Osteoblast (primary cell): ENCODE measurements around the gene ADGRG1. TPM values are rescaled to one million over a fixed set of nuclear protein-coding genes. Genes with fewer than 3 reads are reported as not detected.

Experiments used
- DNase-seq: peaks from one replicate; pipeline ENCODE4 v3.0.0; 2011; ENCODE audit warnings: low spot score, mixed read lengths; ENCODE audit not compliant: insufficient read length; ENCODE audit errors: missing footprints
- H2AFZ ChIP-seq: 2 replicates; pipeline ENCODE4 v1.6.0; 2011; ENCODE audit warnings: mild to moderate bottlenecking, low read length
- H3K27ac ChIP-seq: 2 replicates; pipeline ENCODE4 v1.5.1; 2011; ENCODE audit warnings: mild to moderate bottlenecking, low read depth, low read length, moderate library complexity
- H3K27me3 ChIP-seq: 2 replicates; pipeline ENCODE4 v1.6.0; 2012; ENCODE audit warnings: mild to moderate bottlenecking, control low read depth, inconsistent platforms, low read length, moderate library complexity; ENCODE audit not compliant: insufficient read depth
- H3K36me3 ChIP-seq: 2 replicates; pipeline ENCODE4 v1.5.1; 2011; ENCODE audit warnings: mild to moderate bottlenecking, low read length, control low read depth, moderate library complexity; ENCODE audit not compliant: insufficient read depth
- H3K4me1 ChIP-seq: 2 replicates; pipeline ENCODE4 v1.5.1; 2011; ENCODE audit warnings: mild to moderate bottlenecking, low read length, control low read depth, moderate library complexity; ENCODE audit not compliant: insufficient read depth
- H3K4me2 ChIP-seq: 2 replicates; pipeline ENCODE4 v1.6.0; 2011; ENCODE audit warnings: mild to moderate bottlenecking, low read length; ENCODE audit not compliant: insufficient read depth
- H3K4me3 ChIP-seq: fragments of 200-600 bp; sonication (generic); 3 replicates; pipeline ENCODE4 v1.5.1; 2012; ENCODE audit warnings: mild to moderate bottlenecking, low read length, inconsistent platforms; ENCODE audit not compliant: insufficient read depth
- H3K79me2 ChIP-seq: 2 replicates; pipeline ENCODE4 v1.6.0; 2012; ENCODE audit warnings: mild to moderate bottlenecking, low read length, control low read depth, inconsistent platforms; ENCODE audit not compliant: insufficient read depth
- H3K9me3 ChIP-seq: 2 replicates; pipeline ENCODE4 v1.5.1; 2011; ENCODE audit warnings: low read depth, low read length, control low read depth
- H4K20me1 ChIP-seq: 2 replicates; pipeline ENCODE4 v1.6.0; 2012; ENCODE audit warnings: mild to moderate bottlenecking, low read length, control low read depth; ENCODE audit not compliant: insufficient read depth
- total RNA-seq: library from RNA; depleted of rRNA; stranded (reverse); fragments of >200 nt; gene quantifications from 2 replicates; pipeline ENCODE4 v1.2.3, GENCODE V29; 2012
- TF ChIP-seq, protein P1 (sequence below): IDR thresholded peaks from 2 replicates; pipeline ENCODE4 v1.5.1; 2011; ENCODE audit warnings: mild to moderate bottlenecking, low read depth, low read length, moderate library complexity; ENCODE audit errors: extremely low read depth

ADGRG1 gene
- total RNA-seq, 1 donor, result 0.72 TPM

DNA sequence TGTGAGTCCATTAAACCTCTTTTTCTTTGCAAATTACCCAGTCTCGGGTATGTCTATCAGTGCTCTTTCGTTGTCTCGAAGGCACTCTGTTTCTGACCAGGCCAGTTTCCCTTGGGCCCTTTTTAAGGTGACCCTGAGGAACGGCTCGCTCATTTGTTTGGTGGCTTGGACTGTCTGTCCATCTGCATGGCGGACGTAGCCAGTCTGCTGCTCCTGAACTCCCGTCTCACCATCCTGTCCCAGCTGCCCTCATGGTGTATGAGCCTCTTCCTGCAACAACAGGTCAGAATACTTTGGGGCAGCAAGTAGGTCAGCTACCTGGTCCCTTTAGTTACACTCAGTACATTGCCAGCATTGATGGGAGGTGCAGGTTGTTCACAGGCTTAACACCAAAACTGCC is 85.2 kb downstream of the ADGRG1 start:
- H3K4me2 ChIP-seq, result no peak overlapping the region
- TF ChIP-seq, protein P1, sequence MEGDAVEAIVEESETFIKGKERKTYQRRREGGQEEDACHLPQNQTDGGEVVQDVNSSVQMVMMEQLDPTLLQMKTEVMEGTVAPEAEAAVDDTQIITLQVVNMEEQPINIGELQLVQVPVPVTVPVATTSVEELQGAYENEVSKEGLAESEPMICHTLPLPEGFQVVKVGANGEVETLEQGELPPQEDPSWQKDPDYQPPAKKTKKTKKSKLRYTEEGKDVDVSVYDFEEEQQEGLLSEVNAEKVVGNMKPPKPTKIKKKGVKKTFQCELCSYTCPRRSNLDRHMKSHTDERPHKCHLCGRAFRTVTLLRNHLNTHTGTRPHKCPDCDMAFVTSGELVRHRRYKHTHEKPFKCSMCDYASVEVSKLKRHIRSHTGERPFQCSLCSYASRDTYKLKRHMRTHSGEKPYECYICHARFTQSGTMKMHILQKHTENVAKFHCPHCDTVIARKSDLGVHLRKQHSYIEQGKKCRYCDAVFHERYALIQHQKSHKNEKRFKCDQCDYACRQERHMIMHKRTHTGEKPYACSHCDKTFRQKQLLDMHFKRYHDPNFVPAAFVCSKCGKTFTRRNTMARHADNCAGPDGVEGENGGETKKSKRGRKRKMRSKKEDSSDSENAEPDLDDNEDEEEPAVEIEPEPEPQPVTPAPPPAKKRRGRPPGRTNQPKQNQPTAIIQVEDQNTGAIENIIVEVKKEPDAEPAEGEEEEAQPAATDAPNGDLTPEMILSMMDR, result no peak
- H3K4me1 ChIP-seq, result no peaks in the 10 kb centered on the region
- no peaks in the 10 kb centered on the region for H3K9me3 ChIP-seq
- H3K27me3 ChIP-seq, result peaks cover 57% of the 10 kb centered on the region
- H3K4me3 ChIP-seq, result no peak overlapping the region
- DNase-seq, result no peak
- H3K36me3 ChIP-seq, result no peaks in the 10 kb centered on the region
- no peak overlapping the region for H3K27ac ChIP-seq
- H3K79me2 ChIP-seq, result no peaks in the 10 kb centered on the region
- no peak overlapping the region for H2AFZ ChIP-seq
- H4K20me1 ChIP-seq, result no peaks in the 10 kb centered on the region

DNA sequence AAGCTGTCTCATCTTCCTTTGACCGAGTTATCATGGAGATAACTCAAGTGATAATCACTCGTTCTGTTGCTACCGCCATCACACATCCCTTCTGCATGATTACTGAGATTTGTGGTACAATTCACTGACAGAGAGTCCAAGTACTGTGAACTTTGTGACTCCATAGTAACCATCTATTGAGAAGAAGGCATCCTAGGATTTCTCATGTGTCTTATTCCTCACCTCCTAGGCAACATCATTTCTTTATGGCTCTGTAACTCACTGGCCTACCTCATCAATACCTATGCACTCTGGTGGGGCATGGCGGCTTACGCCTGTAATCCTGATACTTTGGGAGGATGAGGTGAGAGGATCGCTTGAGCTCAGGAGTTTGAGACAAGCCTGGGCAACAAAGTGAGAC is 85.6 kb downstream of the ADGRG1 start:
- Histone ChIP-seq H3K36me3 (no peaks in the 10 kb centered on the region), H3K27me3 (peaks cover 57% of the 10 kb centered on the region), H3K4me2 (no peak overlapping the region), H3K9me3 (no peaks in the 10 kb centered on the region), H3K79me2 (no peaks in the 10 kb centered on the region), H3K4me3 (no peak overlapping the region), H2AFZ (no peak overlapping the region), H4K20me1 (no peaks in the 10 kb centered on the region), H3K4me1 (no peaks in the 10 kb centered on the region), H3K27ac (no peak overlapping the region)
- TF ChIP-seq, protein P1, result no peak
- DNase-seq, result no peak

Other genes with a start within 250 kb of the ADGRG1 start
- gene CCL17, start 223.9 kb upstream of the ADGRG1 start, total RNA-seq, result not detected in 2 replicates
- gene CIAPIN1, start 181.2 kb upstream of the ADGRG1 start, total RNA-seq, result 39.8 and 45.1 TPM in 2 replicates
- gene COQ9, start 181.2 kb upstream of the ADGRG1 start, total RNA-seq, result 38.6 and 39.8 TPM in 2 replicates
- gene POLR2C, start 166.0 kb upstream of the ADGRG1 start, total RNA-seq, result 95.2 and 97.8 TPM in 2 replicates
- gene DOK4, start 142.1 kb upstream of the ADGRG1 start, total RNA-seq, result 27.1 and 29.0 TPM in 2 replicates
- gene CCDC102A, start 92.1 kb upstream of the ADGRG1 start, total RNA-seq, result 9.8 and 10.6 TPM in 2 replicates
- not detected in 2 replicates for gene ADGRG5, start 86.0 kb upstream of the ADGRG1 start, total RNA-seq
- not detected in 2 replicates for gene ADGRG3, start 39.7 kb downstream of the ADGRG1 start, total RNA-seq
- gene DRC7, start 66.2 kb downstream of the ADGRG1 start, total RNA-seq, result not detected in 2 replicates
- gene KATNB1, start 107.1 kb downstream of the ADGRG1 start, total RNA-seq, result 17.7 and 24.6 TPM in 2 replicates
- 40.5 and 41.0 TPM in 2 replicates for gene KIFC3, start 173.9 kb downstream of the ADGRG1 start, total RNA-seq